ENCODE data around the gene CEP250. TPM values are rescaled to one million over a fixed set of nuclear protein-coding genes. Genes with fewer than 3 reads are reported as not detected.

CEP250 gene
- polyA plus RNA-seq, 1 donor from 2014 or later: 22.0 TPM

- no peak overlapping the region for H3K27ac ChIP-seq (ENCODE audit: low read length)
- no peaks in the 10 kb centered on the region for H3K9me3 ChIP-seq (ENCODE audit: low read length)
- no peaks in the 10 kb centered on the region for H3F3A ChIP-seq (ENCODE audit: insufficient read depth, low read length, poor library complexity, severe bottlenecking)
- no peaks in the 10 kb centered on the region for H3K27me3 ChIP-seq (ENCODE audit: insufficient read depth, low read depth, low read length)
- H3K79me2 ChIP-seq (replicated peaks; ENCODE audit: insufficient read depth, low read length): no peaks in the 10 kb centered on the region
- no peaks in the 10 kb centered on the region for H4K20me1 ChIP-seq (ENCODE audit: insufficient read depth)
- no peak overlapping the region for H2AFZ ChIP-seq (ENCODE audit: low read depth, low read length)
- H3K4me2 ChIP-seq (ENCODE audit: low read length): no peak overlapping the region
- TF ChIP-seq MXI1 (conservative IDR thresholded peaks at IDR 0.05; ENCODE audit: poor library complexity, severe bottlenecking) (no peak), TAF1 (IDR thresholded peaks at IDR 0.05; ENCODE audit: low read depth) (no peak), REST (IDR thresholded peaks at IDR 0.05; ENCODE audit: borderline replicate concordance) (no peak), RAD21 (conservative IDR thresholded peaks at IDR 0.05) (no peak), POLR2AphosphoS5 (IDR thresholded peaks at IDR 0.05) (no peak), SMC3 (conservative IDR thresholded peaks at IDR 0.05; ENCODE audit: poor library complexity) (no peak), EZH2 (IDR thresholded peaks at IDR 0.05; ENCODE audit: borderline replicate concordance, insufficient read depth, low read length, poor library complexity, severe bottlenecking) (no peak), CTCF (IDR thresholded peaks at IDR 0.05; ENCODE audit: poor library complexity, severe bottlenecking) (no peak), EP300 (conservative IDR thresholded peaks at IDR 0.05; ENCODE audit: poor library complexity, severe bottlenecking) (no peak)
- no peak overlapping the region for H3K4me3 ChIP-seq (ENCODE audit: low read length)
- no peaks in the 10 kb centered on the region for H3K9me2 ChIP-seq (ENCODE audit: insufficient read depth, low read length)
- H3K36me3 ChIP-seq (ENCODE audit: insufficient read depth, low read length): no peaks in the 10 kb centered on the region
- H3K9ac ChIP-seq (ENCODE audit: low read length): no peak overlapping the region
Observed at GRCh38 chr20:35515341-35515740, 59.9 kb downstream of the CEP250 start.

- Histone ChIP-seq H3K79me2 (replicated peaks; ENCODE audit: insufficient read depth, low read length) (no peaks in the 10 kb centered on the region), H3K9me3 (ENCODE audit: low read length) (no peaks in the 10 kb centered on the region), H4K20me1 (ENCODE audit: insufficient read depth) (no peaks in the 10 kb centered on the region), H3F3A (ENCODE audit: insufficient read depth, low read length, poor library complexity, severe bottlenecking) (no peaks in the 10 kb centered on the region), H3K9me2 (ENCODE audit: insufficient read depth, low read length) (no peaks in the 10 kb centered on the region), H3K27me3 (ENCODE audit: insufficient read depth, low read depth, low read length) (no peaks in the 10 kb centered on the region), H2AFZ (ENCODE audit: low read depth, low read length) (no peak overlapping the region), H3K4me3 (ENCODE audit: low read length) (no peak overlapping the region), H3K36me3 (ENCODE audit: insufficient read depth, low read length) (no peaks in the 10 kb centered on the region), H3K27ac (ENCODE audit: low read length) (no peak overlapping the region), H3K4me2 (ENCODE audit: low read length) (no peak overlapping the region), H3K9ac (ENCODE audit: low read length) (no peak overlapping the region)
- TF ChIP-seq CTCF (IDR thresholded peaks at IDR 0.05; ENCODE audit: poor library complexity, severe bottlenecking) (no peak), REST (IDR thresholded peaks at IDR 0.05; ENCODE audit: borderline replicate concordance) (no peak), POLR2AphosphoS5 (IDR thresholded peaks at IDR 0.05) (no peak), TAF1 (IDR thresholded peaks at IDR 0.05; ENCODE audit: low read depth) (no peak), RAD21 (conservative IDR thresholded peaks at IDR 0.05) (no peak), EP300 (conservative IDR thresholded peaks at IDR 0.05; ENCODE audit: poor library complexity, severe bottlenecking) (no peak), MXI1 (conservative IDR thresholded peaks at IDR 0.05; ENCODE audit: poor library complexity, severe bottlenecking) (no peak), SMC3 (conservative IDR thresholded peaks at IDR 0.05; ENCODE audit: poor library complexity) (no peak), EZH2 (IDR thresholded peaks at IDR 0.05; ENCODE audit: borderline replicate concordance, insufficient read depth, low read length, poor library complexity, severe bottlenecking) (no peak)
Observed at GRCh38 chr20:35515949-35516645, 60.7 kb downstream of the CEP250 start.

Data from neural cell (in vitro differentiated cells).